HL-60 (cell line): ENCODE measurements around the gene HMCN2.

Experiments used
- GABPA ChIP-seq: IDR thresholded peaks from 2 replicates; pipeline ENCODE4 v1.6.1; 2012; ENCODE audit warnings: low read depth
- POLR2AphosphoS5 ChIP-seq: IDR thresholded peaks from 2 replicates; pipeline ENCODE4 v1.6.1; 2012; ENCODE audit warnings: low read depth
- SPI1 ChIP-seq: IDR thresholded peaks from 2 replicates; pipeline ENCODE4 v1.6.1; 2012; ENCODE audit warnings: low read depth, mild to moderate bottlenecking, borderline replicate concordance
- TF ChIP-seq, protein P1 (sequence below): IDR thresholded peaks from one replicate; pipeline ENCODE4 v1.5.1; 2011; ENCODE audit warnings: low read length, control low read depth, inconsistent platforms; ENCODE audit not compliant: insufficient read depth
- TF ChIP-seq, protein P2 (sequence below): IDR thresholded peaks from 2 replicates; pipeline ENCODE4 v1.6.1; 2012; ENCODE audit warnings: low read depth; ENCODE audit not compliant: insufficient replicate concordance

DNA sequence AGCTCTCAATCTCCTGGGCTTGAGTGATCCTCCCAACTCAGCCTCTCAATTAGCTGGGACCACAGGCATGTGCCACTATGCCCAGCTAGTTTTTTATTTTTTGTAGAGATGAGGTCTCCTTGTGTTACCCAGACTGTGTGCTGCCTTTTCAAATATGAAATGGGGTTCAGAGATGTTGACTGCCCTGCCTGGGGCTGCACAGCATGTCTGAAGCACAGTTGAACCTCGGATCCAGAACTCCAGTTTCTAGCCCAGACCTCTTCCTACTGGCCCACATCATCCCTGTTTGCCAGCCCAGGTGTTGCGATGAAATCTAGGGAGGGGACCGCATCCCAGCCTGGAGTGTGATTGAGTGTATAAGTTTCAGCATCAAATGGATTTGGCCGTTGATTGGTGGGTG, 69.4 kb downstream of the HMCN2 start:
- TF ChIP-seq, protein P1, sequence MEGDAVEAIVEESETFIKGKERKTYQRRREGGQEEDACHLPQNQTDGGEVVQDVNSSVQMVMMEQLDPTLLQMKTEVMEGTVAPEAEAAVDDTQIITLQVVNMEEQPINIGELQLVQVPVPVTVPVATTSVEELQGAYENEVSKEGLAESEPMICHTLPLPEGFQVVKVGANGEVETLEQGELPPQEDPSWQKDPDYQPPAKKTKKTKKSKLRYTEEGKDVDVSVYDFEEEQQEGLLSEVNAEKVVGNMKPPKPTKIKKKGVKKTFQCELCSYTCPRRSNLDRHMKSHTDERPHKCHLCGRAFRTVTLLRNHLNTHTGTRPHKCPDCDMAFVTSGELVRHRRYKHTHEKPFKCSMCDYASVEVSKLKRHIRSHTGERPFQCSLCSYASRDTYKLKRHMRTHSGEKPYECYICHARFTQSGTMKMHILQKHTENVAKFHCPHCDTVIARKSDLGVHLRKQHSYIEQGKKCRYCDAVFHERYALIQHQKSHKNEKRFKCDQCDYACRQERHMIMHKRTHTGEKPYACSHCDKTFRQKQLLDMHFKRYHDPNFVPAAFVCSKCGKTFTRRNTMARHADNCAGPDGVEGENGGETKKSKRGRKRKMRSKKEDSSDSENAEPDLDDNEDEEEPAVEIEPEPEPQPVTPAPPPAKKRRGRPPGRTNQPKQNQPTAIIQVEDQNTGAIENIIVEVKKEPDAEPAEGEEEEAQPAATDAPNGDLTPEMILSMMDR = no peak
- TF ChIP-seq POLR2AphosphoS5 = no peak
- TF ChIP-seq, protein P2, sequence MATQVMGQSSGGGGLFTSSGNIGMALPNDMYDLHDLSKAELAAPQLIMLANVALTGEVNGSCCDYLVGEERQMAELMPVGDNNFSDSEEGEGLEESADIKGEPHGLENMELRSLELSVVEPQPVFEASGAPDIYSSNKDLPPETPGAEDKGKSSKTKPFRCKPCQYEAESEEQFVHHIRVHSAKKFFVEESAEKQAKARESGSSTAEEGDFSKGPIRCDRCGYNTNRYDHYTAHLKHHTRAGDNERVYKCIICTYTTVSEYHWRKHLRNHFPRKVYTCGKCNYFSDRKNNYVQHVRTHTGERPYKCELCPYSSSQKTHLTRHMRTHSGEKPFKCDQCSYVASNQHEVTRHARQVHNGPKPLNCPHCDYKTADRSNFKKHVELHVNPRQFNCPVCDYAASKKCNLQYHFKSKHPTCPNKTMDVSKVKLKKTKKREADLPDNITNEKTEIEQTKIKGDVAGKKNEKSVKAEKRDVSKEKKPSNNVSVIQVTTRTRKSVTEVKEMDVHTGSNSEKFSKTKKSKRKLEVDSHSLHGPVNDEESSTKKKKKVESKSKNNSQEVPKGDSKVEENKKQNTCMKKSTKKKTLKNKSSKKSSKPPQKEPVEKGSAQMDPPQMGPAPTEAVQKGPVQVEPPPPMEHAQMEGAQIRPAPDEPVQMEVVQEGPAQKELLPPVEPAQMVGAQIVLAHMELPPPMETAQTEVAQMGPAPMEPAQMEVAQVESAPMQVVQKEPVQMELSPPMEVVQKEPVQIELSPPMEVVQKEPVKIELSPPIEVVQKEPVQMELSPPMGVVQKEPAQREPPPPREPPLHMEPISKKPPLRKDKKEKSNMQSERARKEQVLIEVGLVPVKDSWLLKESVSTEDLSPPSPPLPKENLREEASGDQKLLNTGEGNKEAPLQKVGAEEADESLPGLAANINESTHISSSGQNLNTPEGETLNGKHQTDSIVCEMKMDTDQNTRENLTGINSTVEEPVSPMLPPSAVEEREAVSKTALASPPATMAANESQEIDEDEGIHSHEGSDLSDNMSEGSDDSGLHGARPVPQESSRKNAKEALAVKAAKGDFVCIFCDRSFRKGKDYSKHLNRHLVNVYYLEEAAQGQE = no peak
- no peak for TF ChIP-seq SPI1
- no peak for TF ChIP-seq GABPA
